Airway epithelial cell (primary cell): ENCODE measurements around the gene STRA6. TPM values are rescaled to one million over a fixed set of nuclear protein-coding genes. Genes with fewer than 3 reads are reported as not detected.

ENCODE experiments used
- total RNA-seq: library from RNA; depleted of rRNA; stranded (reverse); fragments of >200 nt; gene quantifications from 2 replicates; pipeline ENCODE4 v1.2.3, GENCODE V29; 2015

Gene STRA6, protein sequence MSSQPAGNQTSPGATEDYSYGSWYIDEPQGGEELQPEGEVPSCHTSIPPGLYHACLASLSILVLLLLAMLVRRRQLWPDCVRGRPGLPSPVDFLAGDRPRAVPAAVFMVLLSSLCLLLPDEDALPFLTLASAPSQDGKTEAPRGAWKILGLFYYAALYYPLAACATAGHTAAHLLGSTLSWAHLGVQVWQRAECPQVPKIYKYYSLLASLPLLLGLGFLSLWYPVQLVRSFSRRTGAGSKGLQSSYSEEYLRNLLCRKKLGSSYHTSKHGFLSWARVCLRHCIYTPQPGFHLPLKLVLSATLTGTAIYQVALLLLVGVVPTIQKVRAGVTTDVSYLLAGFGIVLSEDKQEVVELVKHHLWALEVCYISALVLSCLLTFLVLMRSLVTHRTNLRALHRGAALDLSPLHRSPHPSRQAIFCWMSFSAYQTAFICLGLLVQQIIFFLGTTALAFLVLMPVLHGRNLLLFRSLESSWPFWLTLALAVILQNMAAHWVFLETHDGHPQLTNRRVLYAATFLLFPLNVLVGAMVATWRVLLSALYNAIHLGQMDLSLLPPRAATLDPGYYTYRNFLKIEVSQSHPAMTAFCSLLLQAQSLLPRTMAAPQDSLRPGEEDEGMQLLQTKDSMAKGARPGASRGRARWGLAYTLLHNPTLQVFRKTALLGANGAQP
- 0.28 and 0.79 TPM in 2 replicates for total RNA-seq

GRCh38 chr15:74202452-74203401 lies at the start of gene STRA6:
Gene STRA6 (minus strand): TSS chr15:74202787. CDS start chr15:74202267, 520 bp downstream.

DNA sequence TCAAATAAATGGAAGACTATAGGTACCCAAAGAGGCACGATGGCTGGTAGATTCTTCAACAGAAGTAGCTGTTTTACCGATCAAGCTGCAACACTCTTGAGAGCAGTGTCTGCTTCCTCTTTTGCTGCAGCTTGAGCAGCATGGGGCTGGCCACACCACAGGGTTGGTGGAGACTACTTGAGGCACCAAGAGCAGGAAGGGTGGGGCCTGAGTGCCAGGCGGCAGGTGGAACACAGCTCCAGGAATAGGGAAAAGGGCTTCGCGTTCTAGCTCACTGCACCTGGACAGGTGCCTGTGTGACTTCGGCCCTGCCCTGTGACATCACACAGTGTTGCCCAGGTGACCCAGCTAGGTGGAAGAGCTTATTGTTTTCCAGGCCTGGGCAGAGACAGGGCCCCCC lies 33.4 kb upstream of the STRA6 start, which contains the start of gene CCDC33:
Gene CCDC33 (plus strand): TSS at position 365 of the 400 bp plus-strand sequence. CDS start 394 bp downstream, outside the sequence.

DNA sequence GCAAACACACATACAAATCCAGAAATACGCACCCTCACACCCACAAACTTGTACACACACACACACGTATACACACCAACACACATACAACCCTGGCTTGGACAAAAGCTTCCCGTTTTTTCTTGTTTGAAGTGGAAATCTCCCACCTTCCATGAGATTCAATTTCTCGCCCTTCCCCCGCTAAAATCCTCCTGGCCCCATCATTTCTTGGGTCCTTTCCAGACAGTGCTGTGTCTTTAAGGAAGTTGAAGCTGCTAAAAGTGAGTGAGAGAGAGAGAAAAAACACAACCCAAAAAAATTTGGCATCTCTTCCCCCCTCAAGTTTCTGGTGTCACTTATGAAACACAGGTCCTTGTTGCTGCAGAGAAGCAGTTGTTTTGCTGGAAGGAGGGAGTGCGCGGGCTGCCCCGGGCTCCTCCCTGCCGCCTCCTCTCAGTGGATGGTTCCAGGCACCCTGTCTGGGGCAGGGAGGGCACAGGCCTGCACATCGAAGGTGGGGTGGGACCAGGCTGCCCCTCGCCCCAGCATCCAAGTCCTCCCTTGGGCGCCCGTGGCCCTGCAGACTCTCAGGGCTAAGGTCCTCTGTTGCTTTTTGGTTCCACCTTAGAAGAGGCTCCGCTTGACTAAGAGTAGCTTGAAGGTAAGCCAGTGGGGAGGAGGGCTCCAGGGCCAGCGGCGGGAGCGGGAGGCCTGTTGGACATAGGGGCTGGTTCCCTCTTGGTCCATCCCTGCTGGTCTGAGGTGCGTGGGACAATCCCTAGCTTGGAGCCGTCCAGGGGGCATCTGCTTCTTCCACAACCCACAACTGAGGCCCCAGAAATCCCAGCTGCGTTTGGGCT lies 29.0 kb downstream of the STRA6 start, which contains the start of gene ISLR:
Gene ISLR (plus strand): TSS at position 331 of the 839 bp plus-strand sequence. CDS start 1,149 bp downstream, outside the sequence.

GRCh38 chr15:74130155-74130848 lies 72.3 kb downstream of the STRA6 start, which contains the start of gene ISLR2:
Gene ISLR2 (plus strand): TSS chr15:74130586. CDS start chr15:74132755, 2,169 bp downstream.

Other genes starting within 250 kb of the STRA6 start
- gene STOML1, start 210.5 kb downstream of the STRA6 start, total RNA-seq = 11.8 and 14.5 TPM in 2 replicates
- 35.2 and 48.0 TPM in 2 replicates for gene PML, start 208.1 kb downstream of the STRA6 start, total RNA-seq
- gene GOLGA6A, start 120.2 kb downstream of the STRA6 start, total RNA-seq = not detected in 2 replicates
- gene ISLR2, start 72.2 kb downstream of the STRA6 start, total RNA-seq = not detected in 2 replicates
- not detected in 2 replicates for gene ISLR, start 29.1 kb downstream of the STRA6 start, total RNA-seq
- gene CCDC33, start 33.5 kb upstream of the STRA6 start, total RNA-seq = not detected in 2 replicates
- 0.70 TPM in 1 of 2 replicates, not detected in the other for gene CYP11A1, start 164.9 kb upstream of the STRA6 start, total RNA-seq
- 20.0 and 20.7 TPM in 2 replicates for gene SEMA7A, start 231.2 kb upstream of the STRA6 start, total RNA-seq